ENCODE results near the gene LMAN1.
A peak's percentile ranks its signal among the peaks of the same experiment; 100 is the strongest.

LMAN1 gene

DNA sequence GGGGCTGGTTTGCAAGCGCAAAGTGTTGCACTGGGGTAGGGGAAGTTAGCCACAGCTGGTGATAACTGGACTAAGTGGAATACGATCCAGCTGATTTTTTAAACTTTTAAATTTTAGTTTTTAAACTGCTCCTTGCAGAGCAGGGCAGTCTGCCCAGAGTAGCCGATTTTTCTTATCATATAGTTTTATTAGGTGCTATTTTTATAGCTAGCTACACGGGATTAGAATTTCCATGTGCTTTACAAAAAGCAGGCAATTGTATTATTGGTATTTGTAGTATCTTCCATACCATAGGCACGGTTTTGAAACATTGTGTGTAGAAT lies 50.2 kb downstream of the LMAN1 start:
- Histone ChIP-seq H3K27me3 (ENCODE audit: insufficient read depth, poor library complexity, severe bottlenecking) (peaks cover 14% of the 10 kb centered on the region), H3K27ac (ENCODE audit: poor library complexity, severe bottlenecking) (no peak overlapping the region), H3K9me3 (ENCODE audit: severe bottlenecking) (no peaks in the 10 kb centered on the region), H3K4me1 (ENCODE audit: insufficient read depth, poor library complexity, severe bottlenecking) (no peaks in the 10 kb centered on the region), H3K4me3 (ENCODE audit: severe bottlenecking) (peak overlapping the region; percentile 22), H3K36me3 (ENCODE audit: low read depth) (no peaks in the 10 kb centered on the region)
- DNase-seq (ENCODE audit: low spot score) (no peak), ATAC-seq (ENCODE audit: low read depth) (peak; percentile 35; the same call in 1 of the 3 replicates)
- TF ChIP-seq, protein P1, sequence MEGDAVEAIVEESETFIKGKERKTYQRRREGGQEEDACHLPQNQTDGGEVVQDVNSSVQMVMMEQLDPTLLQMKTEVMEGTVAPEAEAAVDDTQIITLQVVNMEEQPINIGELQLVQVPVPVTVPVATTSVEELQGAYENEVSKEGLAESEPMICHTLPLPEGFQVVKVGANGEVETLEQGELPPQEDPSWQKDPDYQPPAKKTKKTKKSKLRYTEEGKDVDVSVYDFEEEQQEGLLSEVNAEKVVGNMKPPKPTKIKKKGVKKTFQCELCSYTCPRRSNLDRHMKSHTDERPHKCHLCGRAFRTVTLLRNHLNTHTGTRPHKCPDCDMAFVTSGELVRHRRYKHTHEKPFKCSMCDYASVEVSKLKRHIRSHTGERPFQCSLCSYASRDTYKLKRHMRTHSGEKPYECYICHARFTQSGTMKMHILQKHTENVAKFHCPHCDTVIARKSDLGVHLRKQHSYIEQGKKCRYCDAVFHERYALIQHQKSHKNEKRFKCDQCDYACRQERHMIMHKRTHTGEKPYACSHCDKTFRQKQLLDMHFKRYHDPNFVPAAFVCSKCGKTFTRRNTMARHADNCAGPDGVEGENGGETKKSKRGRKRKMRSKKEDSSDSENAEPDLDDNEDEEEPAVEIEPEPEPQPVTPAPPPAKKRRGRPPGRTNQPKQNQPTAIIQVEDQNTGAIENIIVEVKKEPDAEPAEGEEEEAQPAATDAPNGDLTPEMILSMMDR (IDR thresholded peaks at IDR 0.05; ENCODE audit: poor library complexity, severe bottlenecking) = no peak

DNA sequence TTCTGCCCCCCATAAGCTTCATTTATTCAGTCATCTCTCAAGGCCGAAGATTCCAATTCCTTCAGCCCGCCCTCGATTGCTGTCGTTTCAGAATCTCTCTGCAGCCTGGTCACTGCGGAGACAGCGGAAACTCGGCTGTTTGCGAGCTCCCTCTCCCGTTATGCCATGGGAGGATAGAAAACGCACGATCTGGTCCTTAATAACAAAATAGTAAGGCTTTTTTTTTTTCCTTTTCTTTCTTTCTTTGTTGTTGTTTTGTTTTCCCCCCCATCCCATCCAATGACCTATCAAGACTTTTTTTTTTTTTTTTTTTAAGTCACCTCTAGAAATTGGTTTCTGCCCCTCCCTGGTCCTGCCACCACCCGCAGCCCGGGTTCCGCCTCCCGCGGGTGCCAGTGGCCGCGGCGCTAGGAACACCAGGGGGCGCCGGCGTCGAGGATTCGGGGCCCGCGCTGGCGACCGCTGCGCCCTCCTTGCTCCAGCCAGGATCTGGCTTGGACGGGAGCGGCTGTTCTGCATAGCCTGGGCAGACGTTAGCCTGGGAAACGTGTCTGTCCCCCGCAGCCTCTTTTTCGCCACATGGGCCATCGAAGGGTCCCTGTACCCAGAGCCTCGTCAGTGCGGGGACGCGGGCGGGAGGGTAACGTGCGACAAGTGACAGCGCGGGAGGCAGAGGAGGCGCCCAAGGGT lies 50.7 kb downstream of the LMAN1 start:
- H3K36me3 ChIP-seq (ENCODE audit: low read depth) = no peaks in the 10 kb centered on the region
- TF ChIP-seq, protein P1 (IDR thresholded peaks at IDR 0.05; ENCODE audit: poor library complexity, severe bottlenecking) = peak; percentile 94
- H3K4me3 ChIP-seq (ENCODE audit: severe bottlenecking) = peak overlapping the region; percentile 22
- no peaks in the 10 kb centered on the region for H3K9me3 ChIP-seq (ENCODE audit: severe bottlenecking)
- H3K4me1 ChIP-seq (ENCODE audit: insufficient read depth, poor library complexity, severe bottlenecking) = no peaks in the 10 kb centered on the region
- DNase-seq (ENCODE audit: low spot score) (no peak), ATAC-seq (ENCODE audit: low read depth) (peak; percentile 94)
- H3K27ac ChIP-seq (ENCODE audit: poor library complexity, severe bottlenecking) = no peak overlapping the region
- peaks cover 14% of the 10 kb centered on the region for H3K27me3 ChIP-seq (ENCODE audit: insufficient read depth, poor library complexity, severe bottlenecking)

DNA sequence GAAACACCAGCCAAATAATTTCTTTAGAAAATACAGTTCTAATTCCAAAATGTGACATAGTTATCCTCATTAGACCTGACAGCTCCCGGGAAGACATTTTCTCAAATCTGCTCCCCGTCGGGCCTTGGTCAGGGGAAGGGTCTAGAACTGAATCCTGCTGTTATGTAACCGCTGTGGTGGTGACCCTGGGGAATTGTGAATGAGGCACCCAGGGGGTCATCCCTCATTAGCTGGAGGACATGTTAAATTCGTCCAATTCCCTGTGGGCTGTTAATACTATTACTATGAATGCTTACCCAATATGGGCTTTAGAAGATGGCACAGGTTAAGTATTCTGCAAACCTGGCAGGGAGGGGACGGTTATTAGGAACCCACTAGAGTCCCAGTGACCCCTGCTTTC lies 52.4 kb downstream of the LMAN1 start:
- no peaks in the 10 kb centered on the region for H3K36me3 ChIP-seq (ENCODE audit: low read depth)
- TF ChIP-seq, protein P1 (IDR thresholded peaks at IDR 0.05; ENCODE audit: poor library complexity, severe bottlenecking) = no peak
- DNase-seq (ENCODE audit: low spot score) = no peak
- no peak overlapping the region for H3K27ac ChIP-seq (ENCODE audit: poor library complexity, severe bottlenecking)
- no peak for ATAC-seq (ENCODE audit: low read depth)
- H3K4me1 ChIP-seq (ENCODE audit: insufficient read depth, poor library complexity, severe bottlenecking) = no peaks in the 10 kb centered on the region
- H3K9me3 ChIP-seq (ENCODE audit: severe bottlenecking) = no peaks in the 10 kb centered on the region
- peaks cover 14% of the 10 kb centered on the region for H3K27me3 ChIP-seq (ENCODE audit: insufficient read depth, poor library complexity, severe bottlenecking)
- no peak overlapping the region for H3K4me3 ChIP-seq (ENCODE audit: severe bottlenecking)

DNA sequence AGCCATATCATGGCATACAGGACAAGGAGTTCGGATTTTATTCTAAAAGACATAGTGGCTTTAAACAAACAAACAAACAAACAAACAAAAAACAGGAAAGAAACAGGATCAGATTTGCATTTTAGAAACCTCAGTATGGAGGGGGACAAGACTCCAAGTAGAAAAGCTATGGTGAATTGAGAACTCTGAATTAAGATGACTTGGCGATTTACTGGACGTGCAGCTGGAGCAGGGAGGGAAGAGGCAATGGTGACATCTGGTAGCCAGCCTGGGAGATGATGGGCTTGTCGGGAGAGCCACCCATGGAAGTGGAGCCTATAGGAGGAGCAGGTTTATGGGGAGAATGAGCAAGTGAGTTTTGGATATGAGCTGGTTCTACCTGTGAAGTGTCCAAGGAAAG lies 53.8 kb downstream of the LMAN1 start:
- TF ChIP-seq, protein P1 (IDR thresholded peaks at IDR 0.05; ENCODE audit: poor library complexity, severe bottlenecking) = no peak
- peaks cover 8% of the 10 kb centered on the region for H3K4me1 ChIP-seq (ENCODE audit: insufficient read depth, poor library complexity, severe bottlenecking)
- no peak overlapping the region for H3K4me3 ChIP-seq (ENCODE audit: severe bottlenecking)
- H3K27ac ChIP-seq (ENCODE audit: poor library complexity, severe bottlenecking) = no peak overlapping the region
- H3K9me3 ChIP-seq (ENCODE audit: severe bottlenecking) = no peaks in the 10 kb centered on the region
- no peaks in the 10 kb centered on the region for H3K36me3 ChIP-seq (ENCODE audit: low read depth)
- ATAC-seq (ENCODE audit: low read depth) = no peak
- peaks cover 12% of the 10 kb centered on the region for H3K27me3 ChIP-seq (ENCODE audit: insufficient read depth, poor library complexity, severe bottlenecking)
- DNase-seq (ENCODE audit: low spot score) = no peak

DNA sequence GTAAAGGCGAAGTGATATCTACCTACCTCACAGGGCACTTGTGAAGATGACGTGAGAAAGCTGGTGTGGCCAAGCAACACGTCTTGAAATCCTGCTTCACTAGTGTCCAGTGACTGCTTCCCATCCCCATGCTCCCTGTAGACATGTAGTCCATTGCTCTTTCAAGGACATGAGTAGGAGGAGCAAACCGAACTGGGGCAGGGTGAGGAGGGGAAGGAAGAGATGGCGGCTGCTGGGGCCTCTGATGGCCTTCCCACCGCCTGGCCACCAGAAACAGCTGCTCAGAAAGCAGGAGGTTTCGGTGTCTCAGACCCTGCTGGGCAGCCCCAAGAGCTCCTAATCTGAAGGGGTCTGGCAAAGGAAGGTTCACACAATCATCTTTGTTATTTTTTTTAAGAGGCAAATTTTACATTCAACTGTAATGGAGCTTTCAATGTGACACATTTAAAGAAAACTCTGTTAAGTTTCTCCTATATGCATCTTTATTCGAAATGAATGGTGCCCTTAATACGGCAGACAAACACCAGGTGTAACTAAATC lies 55.3 kb downstream of the LMAN1 start:
- Histone ChIP-seq H3K36me3 (ENCODE audit: low read depth) (no peaks in the 10 kb centered on the region), H3K4me3 (ENCODE audit: severe bottlenecking) (no peak overlapping the region), H3K9me3 (ENCODE audit: severe bottlenecking) (no peaks in the 10 kb centered on the region), H3K4me1 (ENCODE audit: insufficient read depth, poor library complexity, severe bottlenecking) (peaks cover 8% of the 10 kb centered on the region), H3K27ac (ENCODE audit: poor library complexity, severe bottlenecking) (no peak overlapping the region), H3K27me3 (ENCODE audit: insufficient read depth, poor library complexity, severe bottlenecking) (peaks cover 1% of the 10 kb centered on the region)
- TF ChIP-seq, protein P1 (IDR thresholded peaks at IDR 0.05; ENCODE audit: poor library complexity, severe bottlenecking) = no peak
- ATAC-seq (ENCODE audit: low read depth) (no peak), DNase-seq (ENCODE audit: low spot score) (no peak)

Data from RWPE2 (cell line).